ENCODE measurements around the gene NR5A2. TPM values are rescaled to one million over a fixed set of nuclear protein-coding genes. Genes with fewer than 3 reads are reported as not detected.

NR5A2 gene
- total RNA-seq, 1 experiment from 2014 or later: 22.3 TPM

DNA sequence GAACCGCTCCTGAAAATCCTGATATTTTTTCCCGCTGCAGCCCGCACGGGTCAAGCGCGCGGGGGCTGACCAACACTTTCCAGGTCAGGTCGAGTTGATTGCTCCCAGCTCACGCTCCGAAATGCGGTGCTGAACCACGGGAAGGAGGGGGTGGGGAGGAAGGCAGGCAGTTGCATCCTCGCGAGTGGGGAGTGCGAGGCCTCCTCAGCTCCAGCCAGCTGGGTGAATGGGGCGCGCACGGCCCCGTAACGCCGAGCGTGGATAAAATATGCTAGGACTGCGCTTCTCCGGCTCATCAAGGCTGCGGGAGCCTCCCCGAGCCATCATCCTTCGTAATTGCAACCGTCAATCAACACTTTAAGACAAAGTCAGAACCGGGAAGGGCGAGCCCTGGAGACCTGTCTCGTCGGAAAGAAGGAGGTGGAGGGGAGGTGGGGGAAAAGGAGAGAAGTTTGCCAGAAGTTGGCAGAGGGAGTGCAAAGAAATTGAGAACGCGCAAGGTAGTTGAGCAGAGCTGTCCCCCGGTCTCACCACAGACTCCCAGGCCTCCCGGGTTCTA, 8.0 kb downstream of the NR5A2 start:
- no peak overlapping the region for H3K4me3 Mint-ChIP-seq
- no peak for DNase-seq (ENCODE audit: low spot score)
- no peak for ATAC-seq
- no peaks in the 10 kb centered on the region for H3K9me3 Mint-ChIP-seq
- TF ChIP-seq RORB (CRISPR knock-in tag; IDR thresholded peaks at IDR 0.05): no peak
- TF ChIP-seq, protein P1, sequence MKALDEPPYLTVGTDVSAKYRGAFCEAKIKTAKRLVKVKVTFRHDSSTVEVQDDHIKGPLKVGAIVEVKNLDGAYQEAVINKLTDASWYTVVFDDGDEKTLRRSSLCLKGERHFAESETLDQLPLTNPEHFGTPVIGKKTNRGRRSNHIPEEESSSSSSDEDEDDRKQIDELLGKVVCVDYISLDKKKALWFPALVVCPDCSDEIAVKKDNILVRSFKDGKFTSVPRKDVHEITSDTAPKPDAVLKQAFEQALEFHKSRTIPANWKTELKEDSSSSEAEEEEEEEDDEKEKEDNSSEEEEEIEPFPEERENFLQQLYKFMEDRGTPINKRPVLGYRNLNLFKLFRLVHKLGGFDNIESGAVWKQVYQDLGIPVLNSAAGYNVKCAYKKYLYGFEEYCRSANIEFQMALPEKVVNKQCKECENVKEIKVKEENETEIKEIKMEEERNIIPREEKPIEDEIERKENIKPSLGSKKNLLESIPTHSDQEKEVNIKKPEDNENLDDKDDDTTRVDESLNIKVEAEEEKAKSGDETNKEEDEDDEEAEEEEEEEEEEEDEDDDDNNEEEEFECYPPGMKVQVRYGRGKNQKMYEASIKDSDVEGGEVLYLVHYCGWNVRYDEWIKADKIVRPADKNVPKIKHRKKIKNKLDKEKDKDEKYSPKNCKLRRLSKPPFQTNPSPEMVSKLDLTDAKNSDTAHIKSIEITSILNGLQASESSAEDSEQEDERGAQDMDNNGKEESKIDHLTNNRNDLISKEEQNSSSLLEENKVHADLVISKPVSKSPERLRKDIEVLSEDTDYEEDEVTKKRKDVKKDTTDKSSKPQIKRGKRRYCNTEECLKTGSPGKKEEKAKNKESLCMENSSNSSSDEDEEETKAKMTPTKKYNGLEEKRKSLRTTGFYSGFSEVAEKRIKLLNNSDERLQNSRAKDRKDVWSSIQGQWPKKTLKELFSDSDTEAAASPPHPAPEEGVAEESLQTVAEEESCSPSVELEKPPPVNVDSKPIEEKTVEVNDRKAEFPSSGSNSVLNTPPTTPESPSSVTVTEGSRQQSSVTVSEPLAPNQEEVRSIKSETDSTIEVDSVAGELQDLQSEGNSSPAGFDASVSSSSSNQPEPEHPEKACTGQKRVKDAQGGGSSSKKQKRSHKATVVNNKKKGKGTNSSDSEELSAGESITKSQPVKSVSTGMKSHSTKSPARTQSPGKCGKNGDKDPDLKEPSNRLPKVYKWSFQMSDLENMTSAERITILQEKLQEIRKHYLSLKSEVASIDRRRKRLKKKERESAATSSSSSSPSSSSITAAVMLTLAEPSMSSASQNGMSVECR (CRISPR knock-in tag; IDR thresholded peaks at IDR 0.05; ENCODE audit: borderline replicate concordance): no peak
- no peak for TF ChIP-seq NFATC4 (CRISPR knock-in tag; IDR thresholded peaks at IDR 0.05)
- TF ChIP-seq ZNF138 (CRISPR knock-in tag; conservative IDR thresholded peaks at IDR 0.05): no peak
- TF ChIP-seq, protein P2, sequence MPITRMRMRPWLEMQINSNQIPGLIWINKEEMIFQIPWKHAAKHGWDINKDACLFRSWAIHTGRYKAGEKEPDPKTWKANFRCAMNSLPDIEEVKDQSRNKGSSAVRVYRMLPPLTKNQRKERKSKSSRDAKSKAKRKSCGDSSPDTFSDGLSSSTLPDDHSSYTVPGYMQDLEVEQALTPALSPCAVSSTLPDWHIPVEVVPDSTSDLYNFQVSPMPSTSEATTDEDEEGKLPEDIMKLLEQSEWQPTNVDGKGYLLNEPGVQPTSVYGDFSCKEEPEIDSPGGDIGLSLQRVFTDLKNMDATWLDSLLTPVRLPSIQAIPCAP (CRISPR knock-in tag; IDR thresholded peaks at IDR 0.05): no peak
- no peak for TF ChIP-seq FOXJ3 (CRISPR knock-in tag; IDR thresholded peaks at IDR 0.05; ENCODE audit: borderline replicate concordance)
- TF ChIP-seq, protein P3, sequence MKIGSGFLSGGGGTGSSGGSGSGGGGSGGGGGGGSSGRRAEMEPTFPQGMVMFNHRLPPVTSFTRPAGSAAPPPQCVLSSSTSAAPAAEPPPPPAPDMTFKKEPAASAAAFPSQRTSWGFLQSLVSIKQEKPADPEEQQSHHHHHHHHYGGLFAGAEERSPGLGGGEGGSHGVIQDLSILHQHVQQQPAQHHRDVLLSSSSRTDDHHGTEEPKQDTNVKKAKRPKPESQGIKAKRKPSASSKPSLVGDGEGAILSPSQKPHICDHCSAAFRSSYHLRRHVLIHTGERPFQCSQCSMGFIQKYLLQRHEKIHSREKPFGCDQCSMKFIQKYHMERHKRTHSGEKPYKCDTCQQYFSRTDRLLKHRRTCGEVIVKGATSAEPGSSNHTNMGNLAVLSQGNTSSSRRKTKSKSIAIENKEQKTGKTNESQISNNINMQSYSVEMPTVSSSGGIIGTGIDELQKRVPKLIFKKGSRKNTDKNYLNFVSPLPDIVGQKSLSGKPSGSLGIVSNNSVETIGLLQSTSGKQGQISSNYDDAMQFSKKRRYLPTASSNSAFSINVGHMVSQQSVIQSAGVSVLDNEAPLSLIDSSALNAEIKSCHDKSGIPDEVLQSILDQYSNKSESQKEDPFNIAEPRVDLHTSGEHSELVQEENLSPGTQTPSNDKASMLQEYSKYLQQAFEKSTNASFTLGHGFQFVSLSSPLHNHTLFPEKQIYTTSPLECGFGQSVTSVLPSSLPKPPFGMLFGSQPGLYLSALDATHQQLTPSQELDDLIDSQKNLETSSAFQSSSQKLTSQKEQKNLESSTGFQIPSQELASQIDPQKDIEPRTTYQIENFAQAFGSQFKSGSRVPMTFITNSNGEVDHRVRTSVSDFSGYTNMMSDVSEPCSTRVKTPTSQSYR (CRISPR knock-in tag; IDR thresholded peaks at IDR 0.05): no peak
- TF ChIP-seq, protein P4, sequence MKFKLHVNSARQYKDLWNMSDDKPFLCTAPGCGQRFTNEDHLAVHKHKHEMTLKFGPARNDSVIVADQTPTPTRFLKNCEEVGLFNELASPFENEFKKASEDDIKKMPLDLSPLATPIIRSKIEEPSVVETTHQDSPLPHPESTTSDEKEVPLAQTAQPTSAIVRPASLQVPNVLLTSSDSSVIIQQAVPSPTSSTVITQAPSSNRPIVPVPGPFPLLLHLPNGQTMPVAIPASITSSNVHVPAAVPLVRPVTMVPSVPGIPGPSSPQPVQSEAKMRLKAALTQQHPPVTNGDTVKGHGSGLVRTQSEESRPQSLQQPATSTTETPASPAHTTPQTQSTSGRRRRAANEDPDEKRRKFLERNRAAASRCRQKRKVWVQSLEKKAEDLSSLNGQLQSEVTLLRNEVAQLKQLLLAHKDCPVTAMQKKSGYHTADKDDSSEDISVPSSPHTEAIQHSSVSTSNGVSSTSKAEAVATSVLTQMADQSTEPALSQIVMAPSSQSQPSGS (CRISPR knock-in tag; IDR thresholded peaks at IDR 0.05; ENCODE audit: borderline replicate concordance, low read depth): no peak
- no peak for TF ChIP-seq ZNF396 (CRISPR knock-in tag; IDR thresholded peaks at IDR 0.05; ENCODE audit: borderline replicate concordance)
- no peak for TF ChIP-seq MYBL2 (CRISPR knock-in tag; IDR thresholded peaks at IDR 0.05)
- H3K36me3 Mint-ChIP-seq: no peaks in the 10 kb centered on the region
- ChIA-PET CTCF (interaction anchor here (1.1 to 2.5 kb wide), 2 partner anchors 81 to 351 kb away, joined by 5 to 8 read pairs; no protein-coding TSS in a partner anchor), POLR2A (interaction anchor here (1.0 kb wide), 1 partner anchor 13 kb away, joined by 4 read pairs; no protein-coding TSS in a partner anchor)
- peak overlapping the region; percentile 71 for H3K27ac Mint-ChIP-seq
- H3K27me3 Mint-ChIP-seq (ENCODE audit: low read depth): peaks cover 13% of the 10 kb centered on the region
- H3K4me1 Mint-ChIP-seq: peaks cover 28% of the 10 kb centered on the region

DNA sequence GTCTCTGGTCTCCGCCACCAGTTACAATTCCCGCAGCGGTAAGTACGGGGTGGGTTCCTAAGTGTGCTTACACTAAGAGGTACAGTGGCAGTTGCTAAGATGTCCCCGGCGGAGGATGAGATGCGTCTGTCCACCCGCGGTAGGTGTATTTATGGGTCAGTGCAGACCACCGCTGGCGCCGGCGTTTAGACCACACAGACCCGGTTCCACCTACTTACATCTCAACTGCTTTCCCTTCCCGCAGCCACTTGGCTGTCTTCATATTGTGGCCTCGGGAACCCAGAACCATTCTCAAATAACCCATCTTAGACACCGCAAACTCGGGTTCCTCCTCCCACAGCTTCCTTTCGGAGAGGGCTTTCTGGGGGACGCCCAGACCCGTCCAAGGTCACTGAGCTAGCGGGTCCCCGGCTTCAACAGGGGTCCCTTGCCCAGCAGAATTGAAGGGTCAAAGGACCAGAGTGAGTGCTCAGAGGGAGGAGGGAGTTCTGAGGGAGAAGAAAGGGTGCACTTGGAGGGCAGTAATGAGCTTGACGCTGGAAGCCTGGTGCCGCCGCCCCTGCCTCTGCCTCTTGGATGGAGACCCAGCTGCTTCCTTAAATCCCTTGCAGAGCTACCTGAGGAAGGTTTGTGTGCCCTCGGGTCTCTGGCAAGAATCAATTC, 8.6 kb downstream of the NR5A2 start:
- ChIA-PET POLR2A (interaction anchor here (0.8 to 1.2 kb wide), 2 partner anchors 9 to 57 kb away, joined by 3 read pairs; no protein-coding TSS in a partner anchor), CTCF (interaction anchor here (0.8 to 2.5 kb wide), 4 partner anchors 12 to 352 kb away, joined by 4 to 8 read pairs (median 6); no protein-coding TSS in a partner anchor)
- peaks cover 13% of the 10 kb centered on the region for H3K27me3 Mint-ChIP-seq (ENCODE audit: low read depth)
- TF ChIP-seq, protein P3 (CRISPR knock-in tag; IDR thresholded peaks at IDR 0.05): no peak
- TF ChIP-seq EMX1 (CRISPR knock-in tag; IDR thresholded peaks at IDR 0.05) (no peak), CREB1 (CRISPR knock-in tag; IDR thresholded peaks at IDR 0.05) (no peak), GRHL2 (CRISPR knock-in tag; IDR thresholded peaks at IDR 0.05; ENCODE audit: insufficient replicate concordance, severe bottlenecking) (no peak)
- H3K4me3 Mint-ChIP-seq: no peak overlapping the region
- H3K27ac Mint-ChIP-seq: no peak overlapping the region
- no peaks in the 10 kb centered on the region for H3K9me3 Mint-ChIP-seq
- ATAC-seq: no peak
- H3K4me1 Mint-ChIP-seq: peaks cover 23% of the 10 kb centered on the region
- no peaks in the 10 kb centered on the region for H3K36me3 Mint-ChIP-seq
- no peak for DNase-seq (ENCODE audit: low spot score)
